A549 (cell line): Measurements from ENCODE around the gene RAVER1. TPM values are rescaled to one million over a fixed set of nuclear protein-coding genes. Genes with fewer than 3 reads are reported as not detected.

Experiments used
- ATAC-seq, 2 experiments: fragments of 200-7000 bp in 1 of 2; fragments of >200 bp in 1 of 2; cut with Nextera tagmentation in 1 of 2; cut with Tn5 transposase in 1 of 2; 3 replicates each; pipeline versions ENCODE4 v1.8.0 to v1.9.1; 2018 to 2020; ENCODE audit warnings: mild to moderate bottlenecking in 1 of 2, moderate library complexity in 1 of 2
- CTCF ChIA-PET: fragments of 300-600 bp; sonication (Branson Sonifier 250); formaldehyde crosslinking; extraction: SDS; loops from one replicate; lab custom pipeline; 2021; ENCODE audit warnings: antibody characterized with exemption, inconsistent platforms; lab: Yijun Ruan, JAX
- POLR2A ChIA-PET: fragments of 350-600 bp; formaldehyde crosslinking; extraction: SDS; loops from one replicate; lab custom pipeline; 2021; ENCODE audit warnings: antibody characterized with exemption, inconsistent platforms; lab: Yijun Ruan, JAX
- DNase-seq, 2 experiments: peaks; one replicate each; pipeline versions ENCODE4 v3.0.0 to v3.0.0-alpha.2; 2011 to 2016; ENCODE audit warnings: low read depth in 1 of 2, low spot score in 1 of 2
- FAIRE-seq: peaks from 2 replicates; lab custom pipeline; 2011; peaks lifted over from hg19 to GRCh38; lab: Jason Lieb, UNC
- H3K27ac ChIP-seq, 2 experiments: fragments of >200 bp; sonication (Bioruptor Twin); formaldehyde crosslinking; 3 replicates each; pipeline ENCODE4 v1.5.1; 2016 to 2017
- H3K4me1 ChIP-seq: fragments of >200 bp; sonication (Bioruptor Twin); formaldehyde crosslinking; 3 replicates; pipeline ENCODE4 v1.6.1; 2016
- H3K4me2 ChIP-seq: fragments of >200 bp; sonication (Bioruptor Twin); formaldehyde crosslinking; 3 replicates; pipeline ENCODE4 v1.6.1; 2016
- H3K4me3 ChIP-seq: fragments of >200 bp; sonication (Bioruptor Twin); formaldehyde crosslinking; 3 replicates; pipeline ENCODE4 v1.5.1; 2016
- H3K9me3 ChIP-seq: fragments of >200 bp; sonication (Bioruptor Twin); formaldehyde crosslinking; 3 replicates; pipeline ENCODE4 v1.6.1; 2016
- ATOH8 ChIP-seq: fragments of 250-450 bp; sonication (Bioruptor Pico); IDR thresholded peaks from 2 replicates; pipeline ENCODE4 v1.5.0; 2020; ENCODE audit warnings: low read depth, mild to moderate bottlenecking, moderate library complexity
- BCL3 ChIP-seq: fragments of >200 bp; sonication (Bioruptor Twin); formaldehyde crosslinking; IDR thresholded peaks from 3 replicates; pipeline ENCODE4 v1.6.1; 2016
- BHLHE40 ChIP-seq: IDR thresholded peaks from 2 replicates; pipeline ENCODE4 v1.6.1; 2012; ENCODE audit warnings: low read depth, low read length, inconsistent platforms
- EHF ChIP-seq: fragments of 250-450 bp; sonication (Bioruptor Pico); IDR thresholded peaks from 2 replicates; pipeline ENCODE4 v1.5.0; 2020; ENCODE audit warnings: mild to moderate bottlenecking
- EP300 ChIP-seq, 2 experiments: fragments of >200 bp; sonication (Bioruptor Twin); formaldehyde crosslinking; IDR thresholded peaks; 2 replicates in 1 of 2; 3 replicates in 1 of 2; pipeline ENCODE4 v1.6.1; 2016 to 2017
- FOSB ChIP-seq: fragments of 250-450 bp; sonication (Bioruptor Pico); IDR thresholded peaks from 2 replicates; pipeline ENCODE4 v1.5.0; 2020; ENCODE audit warnings: mild to moderate bottlenecking, moderate library complexity
- GATA3 ChIP-seq: IDR thresholded peaks from 2 replicates; pipeline ENCODE4 v1.6.1; 2012; ENCODE audit warnings: borderline replicate concordance
- HDAC2 ChIP-seq: fragments of 200-600 bp; sonication (generic); IDR thresholded peaks from 2 replicates; pipeline ENCODE4 v1.6.1; 2016
- HEYL ChIP-seq: fragments of 250-450 bp; sonication (Bioruptor Pico); IDR thresholded peaks from 2 replicates; pipeline ENCODE4 v1.8.0; 2021; ENCODE audit warnings: mild to moderate bottlenecking, moderate library complexity
- HOXA7 ChIP-seq: fragments of 250-450 bp; sonication (Bioruptor Pico); IDR thresholded peaks from 2 replicates; pipeline ENCODE4 v1.5.0; 2020; ENCODE audit warnings: mild to moderate bottlenecking, moderate library complexity
- HOXB13 ChIP-seq: fragments of 250-450 bp; sonication (Bioruptor Pico); IDR thresholded peaks from 2 replicates; pipeline ENCODE4 v1.5.0; 2020; ENCODE audit warnings: low read depth, mild to moderate bottlenecking, moderate library complexity
- HOXB5 ChIP-seq: fragments of 250-450 bp; sonication (Bioruptor Pico); IDR thresholded peaks from 2 replicates; pipeline ENCODE4 v1.5.0; 2020; ENCODE audit warnings: mild to moderate bottlenecking, moderate library complexity
- KDM1A ChIP-seq: fragments of 200-600 bp; sonication (generic); IDR thresholded peaks from 2 replicates; pipeline ENCODE4 v1.6.1; 2016; ENCODE audit warnings: low read depth, mild to moderate bottlenecking
- PHF8 ChIP-seq: fragments of 200-600 bp; sonication (generic); IDR thresholded peaks from 2 replicates; pipeline ENCODE4 v1.6.1; 2016; ENCODE audit warnings: low read depth, mild to moderate bottlenecking, antibody characterized with exemption, moderate library complexity, borderline replicate concordance
- POLR2AphosphoS2 ChIP-seq: conservative IDR thresholded peaks from 2 replicates; pipeline ENCODE4 v1.6.1; 2012; ENCODE audit warnings: low read length, improper control_type of control experiment, inconsistent platforms
- RAD21 ChIP-seq, 2 experiments: fragments of >200 bp in 1 of 2; sonication (Bioruptor Twin) in 1 of 2; formaldehyde crosslinking in 1 of 2; IDR thresholded peaks in 1 of 2; conservative IDR thresholded peaks in 1 of 2; 2 replicates in 1 of 2; 3 replicates in 1 of 2; pipeline ENCODE4 v1.6.1; 2012 to 2018; ENCODE audit warnings: inconsistent platforms in 1 of 2
- RFX5 ChIP-seq: fragments of 450-650 bp; IDR thresholded peaks from 2 replicates; pipeline ENCODE4 v1.7.1; 2014; ENCODE audit warnings: antibody characterized with exemption, mild to moderate bottlenecking, moderate library complexity
- SREBF2 ChIP-seq: fragments of 450-650 bp; IDR thresholded peaks from 2 replicates; pipeline ENCODE4 v1.6.1; 2014; ENCODE audit warnings: mild to moderate bottlenecking, moderate library complexity
- TFCP2L1 ChIP-seq: fragments of 250-450 bp; sonication (Bioruptor Pico); IDR thresholded peaks from 2 replicates; pipeline ENCODE4 v1.5.0; 2021; ENCODE audit warnings: mild to moderate bottlenecking
- ZNF302 ChIP-seq: fragments of 250-450 bp; sonication (Bioruptor Pico); IDR thresholded peaks from 2 replicates; pipeline ENCODE4 v1.9.0; 2021; ENCODE audit warnings: inconsistent platforms, mild to moderate bottlenecking, moderate library complexity
- WGBS: methylation state at CpG from one replicate; pipeline ENCODE4 v1.1.6; 2017; ENCODE audit errors: missing lambda C conversion rate; 5-methylcytosine and 5-hydroxymethylcytosine counted together
- polyA plus RNA-seq, 4 experiments: library from polyadenylated mRNA; depleted of rRNA in 3 of 4; stranded (reverse); fragments of >200 nt; fragmentation: RNase III in 1 of 4; extraction: RNeasy Plus Mini Kit Qiagen cat#74134 plus additional on column Dnase treatment in 1 of 4; gene quantifications; 2 replicates in 3 of 4; 3 replicates in 1 of 4; pipeline ENCODE4 v1.2.3, GENCODE V29; 2011 to 2017
- TF ChIP-seq, protein P1 (sequence below): IDR thresholded peaks from 2 replicates; pipeline ENCODE4 v1.6.1; 2012
- TF ChIP-seq, protein P2 (sequence below): fragments of 250-450 bp; sonication (Bioruptor Pico); IDR thresholded peaks from 2 replicates; pipeline ENCODE4 v1.5.0; 2021; ENCODE audit warnings: mild to moderate bottlenecking, moderate library complexity, borderline replicate concordance
- TF ChIP-seq, protein P3 (sequence below): IDR thresholded peaks from 2 replicates; pipeline ENCODE4 v1.6.1; 2012; ENCODE audit warnings: low read depth, borderline replicate concordance
- TF ChIP-seq, protein P4 (sequence below): IDR thresholded peaks from 2 replicates; pipeline ENCODE4 v1.6.1; 2012
- TF ChIP-seq, protein P5 (sequence below): fragments of 150-350 bp; IDR thresholded peaks from 2 replicates; pipeline ENCODE4 v1.6.1; 2014; ENCODE audit warnings: low read depth, mild to moderate bottlenecking, low read length

The RAVER1 gene
- polyA plus RNA-seq, 2 of the 4 experiments (the other 2 are of a cell fraction): 1.8 to 22.1 TPM

GRCh38 chr19:10380313-10381102 is 47.2 kb upstream of the RAVER1 start, which contains the start of gene TYK2 (continued):
- TF ChIP-seq GATA3: no peak
- TF ChIP-seq, protein P1, sequence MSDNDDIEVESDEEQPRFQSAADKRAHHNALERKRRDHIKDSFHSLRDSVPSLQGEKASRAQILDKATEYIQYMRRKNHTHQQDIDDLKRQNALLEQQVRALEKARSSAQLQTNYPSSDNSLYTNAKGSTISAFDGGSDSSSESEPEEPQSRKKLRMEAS: peak; percentile 82
- TF ChIP-seq ATOH8 (CRISPR knock-in tag): no peak
- TF ChIP-seq FOSB: no peak
- no peak for TF ChIP-seq BHLHE40
- no peak for TF ChIP-seq RAD21 (conservative IDR thresholded peaks at IDR 0.05 in 1 of 2, IDR thresholded peaks at IDR 0.05 in 1 of 2)
- TF ChIP-seq, protein P2, sequence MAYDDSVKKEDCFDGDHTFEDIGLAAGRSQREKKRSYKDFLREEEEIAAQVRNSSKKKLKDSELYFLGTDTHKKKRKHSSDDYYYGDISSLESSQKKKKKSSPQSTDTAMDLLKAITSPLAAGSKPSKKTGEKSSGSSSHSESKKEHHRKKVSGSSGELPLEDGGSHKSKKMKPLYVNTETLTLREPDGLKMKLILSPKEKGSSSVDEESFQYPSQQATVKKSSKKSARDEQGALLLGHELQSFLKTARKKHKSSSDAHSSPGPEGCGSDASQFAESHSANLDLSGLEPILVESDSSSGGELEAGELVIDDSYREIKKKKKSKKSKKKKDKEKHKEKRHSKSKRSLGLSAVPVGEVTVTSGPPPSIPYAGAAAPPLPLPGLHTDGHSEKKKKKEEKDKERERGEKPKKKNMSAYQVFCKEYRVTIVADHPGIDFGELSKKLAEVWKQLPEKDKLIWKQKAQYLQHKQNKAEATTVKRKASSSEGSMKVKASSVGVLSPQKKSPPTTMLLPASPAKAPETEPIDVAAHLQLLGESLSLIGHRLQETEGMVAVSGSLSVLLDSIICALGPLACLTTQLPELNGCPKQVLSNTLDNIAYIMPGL (CRISPR knock-in tag): no peak
- 0 out of 2 replicates have a peak, but pooled peaks have one; percentile 42 for TF ChIP-seq HOXB13 (CRISPR knock-in tag)
- TF ChIP-seq HEYL (CRISPR knock-in tag): no peak
- TF ChIP-seq HOXA7 (CRISPR knock-in tag): no peak
- no peak for TF ChIP-seq KDM1A
- TF ChIP-seq HOXB5 (CRISPR knock-in tag): no peak
- no peak for TF ChIP-seq EP300 (IDR thresholded peaks at IDR 0.05)

DNA sequence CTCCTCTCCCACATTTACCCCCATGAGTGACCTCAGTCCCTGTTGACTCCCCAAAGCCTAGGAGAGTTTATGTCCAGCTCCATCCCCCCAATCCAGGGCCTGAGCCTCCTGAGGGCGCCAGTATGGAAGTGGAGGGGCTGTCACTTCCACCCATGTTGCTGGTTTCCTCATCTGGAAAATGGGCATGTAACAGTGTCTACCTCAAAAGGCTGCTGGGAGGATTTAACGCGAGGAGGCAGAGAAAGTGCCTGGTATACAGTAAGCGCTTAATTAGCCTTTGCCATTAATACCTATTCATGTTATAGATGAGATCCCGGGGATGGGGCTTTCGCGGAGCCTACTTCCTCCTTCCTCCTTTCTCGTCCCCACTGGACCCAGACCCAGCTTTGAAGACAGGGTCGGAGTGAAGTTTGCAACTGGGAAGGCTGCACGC is 46.6 kb upstream of the RAVER1 start:
- CTCF ChIA-PET: interaction anchor here (0.9 to 6.1 kb wide), 7 partner anchors 9 to 337 kb away, joined by 3 to 31 read pairs (median 20); partner anchors contain the start of genes DNM2, ICAM1 and ICAM4
- Histone ChIP-seq H3K27ac (peak overlapping the region; percentile 92 to 97), H3K4me3 (peak overlapping the region; percentile 91), H3K9me3 (no peaks in the 10 kb centered on the region), H3K4me2 (peak overlapping the region; percentile 75), H3K4me1 (peaks cover 9% of the 10 kb centered on the region; the same call in 1 of the 3 replicates)
- no peak for DNase-seq
- TF ChIP-seq, protein P3, sequence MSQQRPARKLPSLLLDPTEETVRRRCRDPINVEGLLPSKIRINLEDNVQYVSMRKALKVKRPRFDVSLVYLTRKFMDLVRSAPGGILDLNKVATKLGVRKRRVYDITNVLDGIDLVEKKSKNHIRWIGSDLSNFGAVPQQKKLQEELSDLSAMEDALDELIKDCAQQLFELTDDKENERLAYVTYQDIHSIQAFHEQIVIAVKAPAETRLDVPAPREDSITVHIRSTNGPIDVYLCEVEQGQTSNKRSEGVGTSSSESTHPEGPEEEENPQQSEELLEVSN: no peak
- TF ChIP-seq KDM1A: 0 out of 2 replicates have a peak, but pooled peaks have one; percentile 24
- TF ChIP-seq PHF8: peak; percentile 58; the same call in 1 of the 2 replicates
- no peak for FAIRE-seq
- POLR2A ChIA-PET: interaction anchor here (0.6 to 1.8 kb wide), 9 partner anchors 9 to 121 kb away, joined by 3 to 12 read pairs (median 4); partner anchors contain the start of genes ICAM1, ICAM5 and RAVER1
- WGBS: 2% methylated on average over 10 of the region's 10 CpGs
- ATAC-seq: peak; percentile 17 to 21; a peak in 4 of 6 replicates

DNA sequence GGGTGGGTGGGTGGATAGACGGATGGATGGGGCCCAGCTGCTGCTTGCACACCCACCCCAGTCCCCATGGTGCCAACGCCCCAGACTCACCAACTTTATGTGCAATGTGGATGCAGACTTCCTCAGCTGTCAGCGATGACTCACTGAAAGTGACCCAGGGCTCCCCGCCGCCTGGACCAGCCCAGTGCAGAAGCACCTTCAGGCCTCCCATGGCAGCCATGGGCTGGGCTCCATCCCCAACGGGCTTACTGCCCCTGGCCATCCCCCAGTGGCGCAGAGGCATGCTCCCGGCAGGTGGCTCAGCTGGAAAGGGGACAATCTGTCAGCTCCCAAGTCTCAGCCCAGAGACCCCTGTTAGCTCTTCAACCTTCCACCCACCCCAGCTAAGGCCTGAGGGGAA is 44.8 kb upstream of the RAVER1 start:
- DNase-seq (no peak), FAIRE-seq (no peak), ATAC-seq (no peak)
- H3K27ac ChIP-seq: no peak overlapping the region
- CTCF ChIA-PET: interaction anchor here (0.6 to 6.1 kb wide), 5 partner anchors 11 to 118 kb away, joined by 3 to 31 read pairs (median 7); no protein-coding TSS in a partner anchor
- H3K9me3 ChIP-seq: no peaks in the 10 kb centered on the region
- H3K4me3 ChIP-seq: no peak overlapping the region
- POLR2A ChIA-PET: no interaction called here
- no peak overlapping the region for H3K4me2 ChIP-seq
- 94% methylated on average over 5 of the region's 8 CpGs for WGBS
- H3K4me1 ChIP-seq: peaks cover 9% of the 10 kb centered on the region; the same call in 1 of the 3 replicates
- no peak for TF ChIP-seq SREBF2
- TF ChIP-seq, protein P1: no peak
- no peak for TF ChIP-seq HOXA7 (CRISPR knock-in tag)
- TF ChIP-seq, protein P4, sequence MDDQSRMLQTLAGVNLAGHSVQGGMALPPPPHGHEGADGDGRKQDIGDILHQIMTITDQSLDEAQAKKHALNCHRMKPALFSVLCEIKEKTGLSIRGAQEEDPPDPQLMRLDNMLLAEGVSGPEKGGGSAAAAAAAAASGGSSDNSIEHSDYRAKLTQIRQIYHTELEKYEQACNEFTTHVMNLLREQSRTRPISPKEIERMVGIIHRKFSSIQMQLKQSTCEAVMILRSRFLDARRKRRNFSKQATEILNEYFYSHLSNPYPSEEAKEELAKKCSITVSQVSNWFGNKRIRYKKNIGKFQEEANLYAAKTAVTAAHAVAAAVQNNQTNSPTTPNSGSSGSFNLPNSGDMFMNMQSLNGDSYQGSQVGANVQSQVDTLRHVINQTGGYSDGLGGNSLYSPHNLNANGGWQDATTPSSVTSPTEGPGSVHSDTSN: no peak
- no peak for TF ChIP-seq POLR2AphosphoS2
- TF ChIP-seq EHF (CRISPR knock-in tag): no peak
- no peak for TF ChIP-seq RFX5
- TF ChIP-seq, protein P5, sequence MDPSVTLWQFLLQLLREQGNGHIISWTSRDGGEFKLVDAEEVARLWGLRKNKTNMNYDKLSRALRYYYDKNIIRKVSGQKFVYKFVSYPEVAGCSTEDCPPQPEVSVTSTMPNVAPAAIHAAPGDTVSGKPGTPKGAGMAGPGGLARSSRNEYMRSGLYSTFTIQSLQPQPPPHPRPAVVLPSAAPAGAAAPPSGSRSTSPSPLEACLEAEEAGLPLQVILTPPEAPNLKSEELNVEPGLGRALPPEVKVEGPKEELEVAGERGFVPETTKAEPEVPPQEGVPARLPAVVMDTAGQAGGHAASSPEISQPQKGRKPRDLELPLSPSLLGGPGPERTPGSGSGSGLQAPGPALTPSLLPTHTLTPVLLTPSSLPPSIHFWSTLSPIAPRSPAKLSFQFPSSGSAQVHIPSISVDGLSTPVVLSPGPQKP: no peak
- no peak for TF ChIP-seq BCL3
- TF ChIP-seq TFCP2L1 (CRISPR knock-in tag): no peak
- TF ChIP-seq HDAC2: no peak
- no peak for TF ChIP-seq ZNF302 (CRISPR knock-in tag)
